Embryonic facial prominence (tissue), 1 donor: ENCODE results near the gene SNAP29.
"Not testable (repeated sequence)": the region's sequence is repeated elsewhere in the genome, so short reads cannot be mapped to it uniquely, and the experiment has no call there.

Experiments
- DNase-seq: peaks from one replicate; pipeline ENCODE4 v3.0.0-alpha.2; 2016; ENCODE audit errors: extremely low spot score

Gene SNAP29

GRCh38 chr22:20930435-20930834 lies 71.6 kb downstream of the SNAP29 start:
- DNase-seq, result not testable (repeated sequence)

- DNase-seq, result no peak
These were observed 72.4 kb downstream of the SNAP29 start for GRCh38 chr22:20931126-20931654.

- DNase-seq, result no peak
These were observed 75.1 kb downstream of the SNAP29 start for GRCh38 chr22:20933910-20934309.

GRCh38 chr22:20935049-20935448 lies 76.2 kb downstream of the SNAP29 start:
- DNase-seq, result not testable (repeated sequence)

GRCh38 chr22:20935780-20936539 lies 77.2 kb downstream of the SNAP29 start:
- not testable (repeated sequence) for DNase-seq

- DNase-seq, result no peak
These were observed 78.4 kb downstream of the SNAP29 start for GRCh38 chr22:20937031-20937793.

GRCh38 chr22:20937794-20938671 lies 79.2 kb downstream of the SNAP29 start:
- no peak for DNase-seq

- DNase-seq, result not testable (repeated sequence)
These were observed 80.8 kb downstream of the SNAP29 start for GRCh38 chr22:20939457-20940185.

GRCh38 chr22:20940186-20940651 lies 81.4 kb downstream of the SNAP29 start:
- DNase-seq, result peak; percentile 17
